Mammary epithelial cell (primary cell): ENCODE measurements around the gene SDCCAG8.

Experiments used
- EZH2 ChIP-seq: IDR thresholded peaks from 2 replicates; pipeline ENCODE4 v1.6.1; 2012; ENCODE audit warnings: low read length, inconsistent platforms, borderline replicate concordance
- TF ChIP-seq, protein P1 (sequence below), 2 donors: IDR thresholded peaks in 1 of 2; conservative IDR thresholded peaks in 1 of 2; 2 replicates each; pipeline ENCODE4 v1.5.1; 2011 to 2012; ENCODE audit warnings: inconsistent platforms in 2 of 2, low read length in 2 of 2, mild to moderate bottlenecking in 2 of 2, control low read depth in 1 of 2, low read depth in 1 of 2; ENCODE audit not compliant: insufficient read depth in 1 of 2; ENCODE audit errors: extremely low read depth in 1 of 2

DNA sequence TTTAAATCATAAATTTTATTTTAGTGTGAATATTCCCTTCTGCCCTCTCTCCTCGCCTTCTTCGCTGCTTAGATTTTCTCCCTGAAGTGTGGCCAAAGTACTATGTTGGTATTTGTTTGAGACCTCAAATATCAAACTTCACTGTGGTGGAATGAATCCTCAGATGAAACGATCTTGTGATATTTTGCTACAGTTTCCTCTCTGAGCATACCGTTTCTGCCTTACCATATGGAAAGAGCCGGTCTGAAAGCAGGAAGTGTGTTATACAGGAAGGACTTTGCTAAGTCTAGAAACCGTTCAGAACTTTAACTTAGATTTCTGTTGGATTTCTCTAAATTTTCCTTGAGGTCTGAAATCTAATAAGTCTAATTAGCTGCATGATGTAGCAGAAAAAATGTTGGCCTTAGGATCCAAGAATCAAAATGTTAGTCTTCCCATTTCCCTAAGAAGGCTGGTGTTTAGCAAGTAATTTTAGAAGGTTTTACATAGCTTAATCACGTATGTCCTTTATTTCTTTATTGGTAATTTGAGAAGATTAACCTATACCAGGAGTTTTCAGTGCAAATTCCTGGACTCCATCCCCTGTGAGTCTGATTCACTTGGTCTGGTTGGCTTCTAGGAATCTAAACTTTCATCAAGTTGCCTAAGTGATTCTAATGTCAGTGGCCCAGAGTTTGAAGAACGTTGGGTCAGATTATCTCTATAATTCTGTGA lies 30.7 kb downstream of the SDCCAG8 start:
- TF ChIP-seq, protein P1, sequence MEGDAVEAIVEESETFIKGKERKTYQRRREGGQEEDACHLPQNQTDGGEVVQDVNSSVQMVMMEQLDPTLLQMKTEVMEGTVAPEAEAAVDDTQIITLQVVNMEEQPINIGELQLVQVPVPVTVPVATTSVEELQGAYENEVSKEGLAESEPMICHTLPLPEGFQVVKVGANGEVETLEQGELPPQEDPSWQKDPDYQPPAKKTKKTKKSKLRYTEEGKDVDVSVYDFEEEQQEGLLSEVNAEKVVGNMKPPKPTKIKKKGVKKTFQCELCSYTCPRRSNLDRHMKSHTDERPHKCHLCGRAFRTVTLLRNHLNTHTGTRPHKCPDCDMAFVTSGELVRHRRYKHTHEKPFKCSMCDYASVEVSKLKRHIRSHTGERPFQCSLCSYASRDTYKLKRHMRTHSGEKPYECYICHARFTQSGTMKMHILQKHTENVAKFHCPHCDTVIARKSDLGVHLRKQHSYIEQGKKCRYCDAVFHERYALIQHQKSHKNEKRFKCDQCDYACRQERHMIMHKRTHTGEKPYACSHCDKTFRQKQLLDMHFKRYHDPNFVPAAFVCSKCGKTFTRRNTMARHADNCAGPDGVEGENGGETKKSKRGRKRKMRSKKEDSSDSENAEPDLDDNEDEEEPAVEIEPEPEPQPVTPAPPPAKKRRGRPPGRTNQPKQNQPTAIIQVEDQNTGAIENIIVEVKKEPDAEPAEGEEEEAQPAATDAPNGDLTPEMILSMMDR (conservative IDR thresholded peaks at IDR 0.05 in 1 of 2, IDR thresholded peaks at IDR 0.05 in 1 of 2; ENCODE audit: extremely low read depth in 1 of 2, insufficient read depth in 1 of 2, low read depth in 1 of 2, low read length in 2 of 2), result no peak
- TF ChIP-seq EZH2, result no peak
